SK-N-SH (cell line): ENCODE results near the gene PPP1R14D. TPM values are rescaled to one million over a fixed set of nuclear protein-coding genes. Genes with fewer than 3 reads are reported as not detected.

Source experiments
- CTCF ChIA-PET: fragments of 300-600, 350-600 bp; formaldehyde crosslinking; extraction: SDS; loops from one replicate; lab custom pipeline; 2021; lab: Yijun Ruan, JAX
- POLR2A ChIA-PET: fragments of 350-600 bp; sonication (Branson Sonifier 250); formaldehyde crosslinking; extraction: SDS; loops from one replicate; lab custom pipeline; 2020; ENCODE audit warnings: antibody characterized with exemption, inconsistent platforms; lab: Yijun Ruan, JAX
- DNase-seq: peaks from one replicate; pipeline ENCODE4 v3.0.0; 2012
- H2AFZ ChIP-seq: fragments of 200-600 bp; sonication (generic); 2 replicates; pipeline ENCODE4 v1.8.1; 2016; ENCODE audit warnings: antibody characterized with exemption, mild to moderate bottlenecking, low read depth
- H3F3A ChIP-seq: fragments of 200-600 bp; sonication (generic); replicated peaks from 2 replicates; pipeline ENCODE3; 2016; ENCODE audit warnings: antibody characterized with exemption, mild to moderate bottlenecking; ENCODE audit not compliant: insufficient read depth
- H3K27ac ChIP-seq, 2 experiments: fragments of 200-500 bp in 1 of 2; fragments of 200-600 bp in 1 of 2; sonication (Bioruptor generic) in 1 of 2; sonication (generic), shearing (Covaris generic) in 1 of 2; 2 replicates each; pipeline versions ENCODE4 v1.5.1 to v1.6.1; 2014 to 2016; ENCODE audit warnings: low read depth in 2 of 2, inconsistent platforms in 1 of 2, low read length in 1 of 2, mild to moderate bottlenecking in 1 of 2, mixed read lengths in 1 of 2
- H3K27me3 ChIP-seq: fragments of 200-600 bp; sonication (generic), shearing (Covaris generic); 2 replicates; pipeline ENCODE4 v1.6.1; 2016; ENCODE audit warnings: mixed run types; ENCODE audit not compliant: insufficient read depth
- H3K36me3 ChIP-seq, 2 experiments: fragments of 200-500 bp in 1 of 2; fragments of 200-600 bp in 1 of 2; sonication (Bioruptor generic) in 1 of 2; sonication (generic) in 1 of 2; replicated peaks in 1 of 2; 2 replicates each; pipeline versions ENCODE3 to v1.5.1; 2014 to 2016; ENCODE audit warnings: low read length in 1 of 2, mild to moderate bottlenecking in 1 of 2; ENCODE audit not compliant: insufficient read depth in 2 of 2, control insufficient read depth in 1 of 2
- H3K4me1 ChIP-seq, 2 experiments: fragments of 200-500 bp in 1 of 2; fragments of 200-600 bp in 1 of 2; sonication (Bioruptor generic) in 1 of 2; sonication (generic), shearing (Covaris generic) in 1 of 2; 2 replicates each; pipeline versions ENCODE4 v1.5.1 to v1.6.1; 2014 to 2016; ENCODE audit warnings: low read depth in 1 of 2, low read length in 1 of 2, mixed run types in 1 of 2; ENCODE audit not compliant: insufficient read depth in 2 of 2, control insufficient read depth in 1 of 2
- H3K4me2 ChIP-seq: fragments of 200-600 bp; sonication (generic), shearing (Covaris generic); 2 replicates; pipeline ENCODE4 v1.6.1; 2017; ENCODE audit warnings: mixed run types
- H3K4me3 ChIP-seq, 2 experiments: fragments of 200-500 bp in 1 of 2; fragments of 200-600 bp in 1 of 2; sonication (Bioruptor generic) in 1 of 2; sonication (generic), shearing (Covaris generic) in 1 of 2; 2 replicates each; pipeline versions ENCODE4 v1.5.1 to v1.8.1; 2014 to 2016; ENCODE audit warnings: low read depth in 2 of 2, inconsistent platforms in 1 of 2, low read length in 1 of 2, mild to moderate bottlenecking in 1 of 2, mixed read lengths in 1 of 2, moderate library complexity in 1 of 2
- H3K79me2 ChIP-seq: fragments of 200-600 bp; sonication (generic); 2 replicates; pipeline ENCODE4 v1.8.1; 2017; ENCODE audit warnings: mild to moderate bottlenecking; ENCODE audit not compliant: insufficient read depth
- H3K9ac ChIP-seq: fragments of 200-600 bp; sonication (generic); 2 replicates; pipeline ENCODE4 v1.6.1; 2017; ENCODE audit warnings: mixed run types
- H3K9me2 ChIP-seq: fragments of 200-600 bp; sonication (generic); 2 replicates; pipeline ENCODE4 v1.6.1; 2017; ENCODE audit warnings: mixed run types
- H3K9me3 ChIP-seq: fragments of 200-600 bp; sonication (generic); 2 replicates; pipeline ENCODE4 v1.6.1; 2017; ENCODE audit warnings: mixed run types, mild to moderate bottlenecking, moderate library complexity
- H4K20me1 ChIP-seq: fragments of 200-600 bp; sonication (generic); 2 replicates; pipeline ENCODE4 v1.6.1; 2017; ENCODE audit warnings: mild to moderate bottlenecking, mixed run types; ENCODE audit not compliant: insufficient read depth
- CHD2 ChIP-seq: fragments of 150-350 bp; IDR thresholded peaks from 2 replicates; pipeline ENCODE4 v1.6.1; 2018; ENCODE audit warnings: low read length; ENCODE audit not compliant: partially characterized antibody
- EZH2phosphoT487 ChIP-seq: fragments of 200-600 bp; sonication (generic); IDR thresholded peaks from 2 replicates; pipeline ENCODE4 v1.6.1; 2017; ENCODE audit warnings: low read depth, mixed run types, mild to moderate bottlenecking, antibody characterized with exemption, moderate library complexity, borderline replicate concordance
- FOSL2 ChIP-seq: IDR thresholded peaks from 2 replicates; pipeline ENCODE4 v1.4.0; 2012; ENCODE audit warnings: low read depth, mild to moderate bottlenecking, moderate library complexity, borderline replicate concordance
- GABPA ChIP-seq: IDR thresholded peaks from 2 replicates; pipeline ENCODE4 v1.4.0; 2012; ENCODE audit warnings: low read depth, mild to moderate bottlenecking
- MXI1 ChIP-seq: IDR thresholded peaks from 2 replicates; pipeline ENCODE4 v1.6.1; 2012; ENCODE audit warnings: mild to moderate bottlenecking, low read depth, low read length, improper control_type of control experiment
- RCOR1 ChIP-seq: fragments of 150-350 bp; IDR thresholded peaks from 2 replicates; pipeline ENCODE4 v1.6.1; 2017; ENCODE audit warnings: antibody characterized with exemption, low read length
- REST ChIP-seq: IDR thresholded peaks from 2 replicates; pipeline ENCODE4 v1.6.1; 2012; ENCODE audit warnings: mild to moderate bottlenecking, low read depth, low read length, moderate library complexity
- RFX5 ChIP-seq: IDR thresholded peaks from 2 replicates; pipeline ENCODE4 v1.6.1; 2012; ENCODE audit warnings: mild to moderate bottlenecking, improper control_type of control experiment, low read length
- SIN3A ChIP-seq: IDR thresholded peaks from 2 replicates; pipeline ENCODE4 v1.6.1; 2012; ENCODE audit warnings: low read depth, mild to moderate bottlenecking, low read length, moderate library complexity, borderline replicate concordance
- SMC3 ChIP-seq: IDR thresholded peaks from 2 replicates; pipeline ENCODE4 v1.6.1; 2012; ENCODE audit warnings: low read depth, low read length, improper control_type of control experiment
- USF2 ChIP-seq: fragments of 150-350 bp; IDR thresholded peaks from 2 replicates; pipeline ENCODE4 v1.6.1; 2017; ENCODE audit warnings: antibody characterized with exemption, low read length, low read depth, borderline replicate concordance
- WGBS: methylation state at CpG from one replicate; pipeline ENCODE4 v1.1.6; 2017; ENCODE audit warnings: low lambda C conversion rate; 5-methylcytosine and 5-hydroxymethylcytosine counted together
- polyA plus RNA-seq, 3 experiments: library from polyadenylated mRNA; depleted of rRNA; stranded (reverse); fragments of >200 nt; gene quantifications; 2 replicates each; pipeline ENCODE4 v1.2.3, GENCODE V29; 2012

PPP1R14D gene
- polyA plus RNA-seq, 1 of the 3 experiments (the other 2 are of a cell fraction), result not detected

- Histone ChIP-seq H3K4me1 (peaks cover 2 to 12% of the 10 kb centered on the region in 2 experiments; a peak in 3 of 4 replicates), H2AFZ (no peak overlapping the region), H3K36me3 (no peaks in the 10 kb centered on the region), H3K4me3 (no peak overlapping the region), H3K9ac (no peak overlapping the region), H3K9me2 (no peaks in the 10 kb centered on the region), H3K79me2 (peaks cover 46% of the 10 kb centered on the region), H4K20me1 (peaks cover 23% of the 10 kb centered on the region), H3K9me3 (no peaks in the 10 kb centered on the region), H3K27ac (no peak overlapping the region), H3K4me2 (no peak overlapping the region), H3F3A (no peaks in the 10 kb centered on the region), H3K27me3 (no peaks in the 10 kb centered on the region)
- 83% methylated on average over 3 of the region's 3 CpGs for WGBS
- DNase-seq, result no peak
- POLR2A ChIA-PET, result no interaction called here
- CTCF ChIA-PET, result interaction anchor here (1.1 to 31.8 kb wide), 8 partner anchors 17 to 448 kb away, joined by 3 to 555 read pairs (median 6); partner anchors contain the start of genes C15orf62, GCHFR, RMDN3 and VPS18
- TF ChIP-seq FOSL2, result no peak
- TF ChIP-seq EZH2phosphoT487, result no peak
- TF ChIP-seq SMC3, result no peak
- no peak for TF ChIP-seq SIN3A
- TF ChIP-seq MXI1, result no peak
- no peak for TF ChIP-seq RFX5
- TF ChIP-seq RCOR1, result no peak
- no peak for TF ChIP-seq GABPA
- TF ChIP-seq USF2, result no peak
- no peak for TF ChIP-seq REST
- no peak for TF ChIP-seq CHD2
Observed at GRCh38 chr15:40785164-40785563, 43.3 kb downstream of the PPP1R14D start.
